AG10803 (cell line): ENCODE data around the gene HDAC8.
A peak's percentile ranks its signal among the peaks of the same experiment; 100 is the strongest.

ENCODE experiments used
- DNase-seq: peaks from one replicate; pipeline ENCODE4 v3.0.0; 2010; ENCODE audit warnings: low read depth
- H3K4me3 ChIP-seq: 2 replicates; pipeline ENCODE4 v1.5.1; 2011; ENCODE audit warnings: mild to moderate bottlenecking, low read length, control low read depth
- TF ChIP-seq, protein P1 (sequence below): conservative IDR thresholded peaks from 2 replicates; pipeline ENCODE4 v1.5.1; 2011; ENCODE audit warnings: mild to moderate bottlenecking, low read length, control low read depth, inconsistent platforms

HDAC8 gene

DNA sequence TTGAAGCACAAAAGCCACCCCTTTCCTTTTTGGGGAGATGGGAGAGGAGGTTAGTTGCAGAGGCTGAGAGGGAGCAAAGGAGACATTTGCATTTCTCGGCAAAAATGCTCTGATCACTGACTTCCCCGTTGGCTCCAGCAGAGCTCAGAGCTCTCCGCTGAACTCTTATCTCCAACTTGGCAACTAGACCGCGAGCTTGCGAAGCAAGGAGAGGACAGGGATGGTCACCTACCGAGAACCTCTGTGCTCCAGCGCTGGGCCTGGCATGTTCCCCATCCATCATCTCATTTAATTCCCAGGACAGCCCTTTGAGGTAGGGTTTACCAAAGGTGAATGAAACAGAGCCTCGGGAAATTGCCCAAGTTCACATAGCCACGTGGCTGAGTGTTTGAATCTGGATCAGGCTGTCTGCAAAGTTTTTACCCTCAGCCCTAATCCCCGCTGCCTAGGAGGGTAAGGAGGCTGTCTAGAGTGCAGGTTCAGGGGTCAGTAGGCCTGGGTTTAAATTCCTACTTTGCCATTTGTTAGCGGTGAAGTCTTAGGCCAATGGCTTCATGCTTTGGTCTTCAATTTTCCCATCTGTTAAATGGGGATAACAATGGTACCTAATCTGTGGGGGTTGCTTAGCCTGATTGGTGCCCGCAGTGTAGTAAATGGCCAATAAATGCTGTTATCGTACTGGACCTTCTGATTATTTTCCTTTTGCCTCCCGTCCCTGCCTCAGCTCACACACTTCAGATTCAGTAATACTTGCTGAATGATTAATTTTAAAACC lies 263.2 kb downstream of the HDAC8 start:
- DNase-seq: no peak
- TF ChIP-seq, protein P1, sequence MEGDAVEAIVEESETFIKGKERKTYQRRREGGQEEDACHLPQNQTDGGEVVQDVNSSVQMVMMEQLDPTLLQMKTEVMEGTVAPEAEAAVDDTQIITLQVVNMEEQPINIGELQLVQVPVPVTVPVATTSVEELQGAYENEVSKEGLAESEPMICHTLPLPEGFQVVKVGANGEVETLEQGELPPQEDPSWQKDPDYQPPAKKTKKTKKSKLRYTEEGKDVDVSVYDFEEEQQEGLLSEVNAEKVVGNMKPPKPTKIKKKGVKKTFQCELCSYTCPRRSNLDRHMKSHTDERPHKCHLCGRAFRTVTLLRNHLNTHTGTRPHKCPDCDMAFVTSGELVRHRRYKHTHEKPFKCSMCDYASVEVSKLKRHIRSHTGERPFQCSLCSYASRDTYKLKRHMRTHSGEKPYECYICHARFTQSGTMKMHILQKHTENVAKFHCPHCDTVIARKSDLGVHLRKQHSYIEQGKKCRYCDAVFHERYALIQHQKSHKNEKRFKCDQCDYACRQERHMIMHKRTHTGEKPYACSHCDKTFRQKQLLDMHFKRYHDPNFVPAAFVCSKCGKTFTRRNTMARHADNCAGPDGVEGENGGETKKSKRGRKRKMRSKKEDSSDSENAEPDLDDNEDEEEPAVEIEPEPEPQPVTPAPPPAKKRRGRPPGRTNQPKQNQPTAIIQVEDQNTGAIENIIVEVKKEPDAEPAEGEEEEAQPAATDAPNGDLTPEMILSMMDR: no peak
- peak overlapping the region; percentile 17; the same call in 1 of the 2 replicates for H3K4me3 ChIP-seq

DNA sequence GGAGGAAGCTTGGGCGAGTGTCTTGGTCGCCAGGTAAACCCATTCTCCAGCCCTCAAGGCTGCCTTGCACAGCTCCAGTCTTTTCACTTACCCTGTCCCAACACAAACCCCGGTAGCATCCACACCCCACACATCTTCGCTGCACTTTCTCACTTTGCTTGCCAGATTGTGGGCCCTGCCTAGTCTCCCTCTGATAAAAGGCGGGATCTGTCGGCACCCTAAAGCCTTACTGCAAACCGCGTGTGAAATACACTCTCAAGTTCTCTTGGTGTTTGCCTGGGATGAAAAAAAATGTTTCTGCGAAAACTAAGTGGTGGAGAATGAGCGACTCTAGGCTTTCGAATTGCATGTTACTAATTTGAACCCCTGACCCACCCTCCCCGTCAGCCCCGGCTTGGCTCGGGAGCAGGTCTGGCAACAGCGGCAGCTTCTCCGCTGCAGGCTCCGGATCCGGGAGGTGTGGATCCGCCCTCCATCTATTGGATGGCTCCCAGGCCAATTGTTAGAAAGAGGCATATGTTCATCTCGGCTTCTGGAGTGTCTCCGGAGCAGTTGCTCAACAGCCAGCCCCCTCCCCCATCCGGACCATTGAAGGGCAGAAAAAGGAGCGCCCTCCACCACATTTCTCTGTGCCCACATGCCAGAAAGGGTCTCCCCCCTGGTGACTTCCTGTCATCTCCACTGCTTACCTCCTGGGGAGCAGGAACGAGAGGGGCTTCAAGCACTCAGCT lies 263.9 kb downstream of the HDAC8 start:
- TF ChIP-seq, protein P1: no peak
- peak overlapping the region; percentile 17; the same call in 1 of the 2 replicates for H3K4me3 ChIP-seq
- peak; percentile 51 for DNase-seq

DNA sequence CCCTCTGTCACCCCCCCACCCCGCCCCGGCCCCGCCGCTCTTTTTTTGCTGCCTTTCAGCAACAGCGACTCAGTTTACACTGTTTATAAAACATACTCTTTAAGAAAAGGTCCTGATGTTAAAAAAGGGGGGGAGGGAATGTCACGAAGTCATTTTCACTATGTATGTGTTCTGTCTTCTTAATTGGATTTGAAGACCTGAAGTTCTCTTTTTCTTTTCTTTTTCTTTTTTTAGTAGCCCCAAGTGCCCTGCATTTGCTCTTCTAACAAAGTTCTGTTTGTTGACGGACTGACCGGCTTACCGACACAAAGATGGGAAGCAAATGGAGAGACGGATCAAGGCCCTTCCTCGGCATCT lies 264.5 kb downstream of the HDAC8 start:
- TF ChIP-seq, protein P1: no peak
- no peak overlapping the region for H3K4me3 ChIP-seq
- DNase-seq: no peak

DNA sequence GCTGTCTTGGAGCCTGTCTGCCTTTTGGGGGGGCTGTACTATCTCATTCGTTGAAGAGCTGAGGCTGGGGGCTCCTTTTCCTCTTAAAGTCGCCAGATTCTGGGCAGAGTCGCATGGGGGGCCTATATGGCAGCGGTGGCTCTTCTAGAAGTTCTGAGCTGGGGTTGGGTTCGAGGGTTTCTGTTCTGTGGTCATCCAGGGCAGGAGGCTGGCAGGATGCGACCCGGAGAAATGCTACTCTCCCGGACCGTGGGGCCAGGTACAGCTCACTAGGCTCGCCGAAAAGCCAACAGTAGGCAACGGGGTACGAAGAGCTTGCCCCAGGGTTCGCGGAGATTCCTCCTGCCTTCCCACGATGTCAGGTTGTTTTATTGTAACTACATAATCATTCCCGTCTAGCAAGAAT lies 265.0 kb downstream of the HDAC8 start:
- no peak overlapping the region for H3K4me3 ChIP-seq
- no peak for DNase-seq
- TF ChIP-seq, protein P1: no peak

DNA sequence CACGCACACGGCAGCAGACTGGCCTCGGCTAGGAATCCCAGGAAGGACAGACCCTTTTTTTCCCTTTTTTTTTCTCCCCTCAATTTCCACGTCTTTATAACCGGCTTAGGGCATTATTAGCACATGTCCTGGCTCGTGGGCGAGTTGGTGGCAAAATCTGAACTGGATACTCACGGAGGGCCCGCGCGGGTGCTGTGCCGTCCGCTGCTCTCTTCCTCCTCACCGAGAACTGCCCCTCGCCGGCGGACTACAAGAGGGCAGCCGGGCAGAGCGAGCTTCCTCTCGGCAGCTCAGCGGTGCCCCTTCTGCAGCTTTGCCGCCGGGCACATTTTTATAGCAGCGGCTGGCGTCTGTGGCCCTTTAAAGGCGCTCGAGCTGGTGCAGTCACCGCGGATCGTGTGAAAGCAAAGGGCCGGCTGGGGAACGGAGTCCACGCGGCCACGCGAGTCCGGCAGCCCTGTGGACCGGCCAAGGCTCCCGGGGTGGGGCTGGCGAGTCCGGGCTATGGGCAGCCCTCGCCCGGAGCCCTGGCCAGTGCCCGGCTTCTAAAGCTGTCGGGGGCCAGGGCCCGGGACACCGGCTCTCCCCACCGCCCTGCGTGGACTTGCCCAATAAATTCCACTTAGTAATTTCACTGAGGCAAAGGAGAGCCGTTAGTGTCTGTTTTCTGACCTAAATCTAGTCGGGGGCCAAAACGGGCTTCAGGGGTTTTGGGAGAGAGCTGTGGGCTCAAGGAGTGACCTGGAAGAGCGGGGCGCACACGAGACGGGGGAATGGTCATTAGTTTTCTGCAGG lies 265.6 kb downstream of the HDAC8 start:
- DNase-seq: peak; percentile 47
- H3K4me3 ChIP-seq: peak overlapping the region; percentile 52
- TF ChIP-seq, protein P1: no peak

DNA sequence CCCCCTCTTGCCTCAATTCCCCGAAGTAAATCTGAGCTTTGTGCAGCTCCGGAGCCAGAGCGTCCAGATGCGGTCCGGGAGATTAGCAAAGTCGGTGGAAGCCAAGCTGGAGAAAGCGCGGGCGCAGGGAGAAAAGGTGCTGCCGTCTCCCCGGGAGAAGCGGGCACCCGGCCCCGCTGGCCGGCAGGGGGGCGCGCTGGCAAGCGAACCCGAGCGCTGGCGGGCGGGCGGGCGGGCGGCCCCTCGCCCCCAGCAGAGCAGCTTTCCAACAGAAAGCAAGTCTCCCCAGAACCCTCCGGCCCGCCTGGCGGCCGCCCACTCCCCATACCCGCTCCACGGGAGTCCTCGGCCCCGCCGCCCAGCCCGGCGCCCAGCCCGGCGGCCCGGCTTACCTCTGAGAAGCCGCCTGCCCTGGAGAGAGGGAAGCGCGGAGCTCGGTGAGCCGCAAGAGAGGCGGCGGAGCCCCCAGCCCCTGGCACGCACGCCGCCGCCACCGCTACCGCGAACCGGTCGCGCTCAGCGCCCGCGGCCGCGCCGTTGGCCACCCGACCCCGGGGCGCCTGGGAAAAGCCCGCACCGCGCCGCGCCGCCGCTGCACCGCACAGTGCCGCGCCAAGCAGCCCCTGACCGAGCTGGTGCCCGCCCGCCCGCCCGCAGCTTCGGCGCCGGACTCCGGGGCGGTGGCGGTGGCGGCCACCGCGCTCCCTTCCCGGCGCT lies 266.4 kb downstream of the HDAC8 start:
- peak overlapping the region; percentile 52 for H3K4me3 ChIP-seq
- TF ChIP-seq, protein P1: no peak
- no peak for DNase-seq
